ENCODE measurements around the gene KREMEN1.

DNA sequence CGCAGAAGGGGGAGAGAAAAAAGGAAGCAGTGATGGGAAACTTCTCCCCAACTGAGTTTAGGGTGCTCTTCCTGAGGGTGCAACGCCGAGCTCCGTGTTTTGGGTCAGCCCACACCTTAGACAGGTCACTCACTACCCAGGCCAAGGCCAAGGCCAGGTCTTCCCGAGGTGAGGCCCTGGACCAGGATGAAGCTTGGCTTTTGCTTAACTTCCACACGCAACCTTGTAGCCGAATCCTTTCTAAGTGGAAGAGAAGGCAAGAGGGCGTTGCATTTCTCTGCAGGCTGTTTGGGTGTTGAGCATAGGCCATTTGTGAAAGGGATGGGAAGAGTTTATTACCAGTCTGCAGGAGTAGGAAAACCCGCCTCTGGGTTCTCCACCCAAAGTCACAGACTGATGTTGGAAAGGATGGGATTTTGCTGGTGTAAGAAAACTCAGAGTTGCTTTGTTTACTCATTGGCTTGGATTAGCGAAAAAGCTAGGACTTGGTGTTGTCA, 1.5 kb downstream of the KREMEN1 start:
- TF ChIP-seq, protein P1, sequence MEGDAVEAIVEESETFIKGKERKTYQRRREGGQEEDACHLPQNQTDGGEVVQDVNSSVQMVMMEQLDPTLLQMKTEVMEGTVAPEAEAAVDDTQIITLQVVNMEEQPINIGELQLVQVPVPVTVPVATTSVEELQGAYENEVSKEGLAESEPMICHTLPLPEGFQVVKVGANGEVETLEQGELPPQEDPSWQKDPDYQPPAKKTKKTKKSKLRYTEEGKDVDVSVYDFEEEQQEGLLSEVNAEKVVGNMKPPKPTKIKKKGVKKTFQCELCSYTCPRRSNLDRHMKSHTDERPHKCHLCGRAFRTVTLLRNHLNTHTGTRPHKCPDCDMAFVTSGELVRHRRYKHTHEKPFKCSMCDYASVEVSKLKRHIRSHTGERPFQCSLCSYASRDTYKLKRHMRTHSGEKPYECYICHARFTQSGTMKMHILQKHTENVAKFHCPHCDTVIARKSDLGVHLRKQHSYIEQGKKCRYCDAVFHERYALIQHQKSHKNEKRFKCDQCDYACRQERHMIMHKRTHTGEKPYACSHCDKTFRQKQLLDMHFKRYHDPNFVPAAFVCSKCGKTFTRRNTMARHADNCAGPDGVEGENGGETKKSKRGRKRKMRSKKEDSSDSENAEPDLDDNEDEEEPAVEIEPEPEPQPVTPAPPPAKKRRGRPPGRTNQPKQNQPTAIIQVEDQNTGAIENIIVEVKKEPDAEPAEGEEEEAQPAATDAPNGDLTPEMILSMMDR (IDR thresholded peaks at IDR 0.05; ENCODE audit: low read length) = no peak
- TF ChIP-seq EZH2 (optimal IDR thresholded peaks at IDR 0.05; ENCODE audit: low read depth, low read length) (no peak), EZH2phosphoT487 (IDR thresholded peaks at IDR 0.05; ENCODE audit: low read length) (no peak)

Measured in MM.1S (cell line).